ENCODE measurements around the gene LMAN2L.

DNA sequence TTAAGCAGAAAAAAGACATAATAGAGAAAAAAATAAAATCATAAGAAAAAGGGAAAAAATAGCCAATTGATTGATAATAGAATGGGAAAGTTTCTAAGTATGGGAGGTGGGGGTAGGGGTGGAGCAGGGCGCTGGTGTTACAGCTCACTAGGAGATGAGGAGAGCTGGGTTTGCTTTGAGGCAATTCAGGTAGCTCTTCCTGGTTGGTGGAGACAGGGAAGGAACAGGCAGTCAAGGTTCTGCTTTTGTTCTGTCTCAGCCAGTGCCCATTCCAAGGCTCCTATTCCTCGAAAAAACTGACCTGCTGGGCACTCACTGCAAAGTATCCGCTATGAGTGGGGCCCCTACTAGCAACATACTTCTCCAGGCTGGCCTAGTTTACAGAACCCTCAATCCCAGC lies 19.1 kb upstream of the LMAN2L start:
- TF ChIP-seq POLR2AphosphoS5 (IDR thresholded peaks at IDR 0.05; ENCODE audit: low read depth, low read length), result no peak
- TF ChIP-seq POLR2A (IDR thresholded peaks at IDR 0.05; ENCODE audit: low read depth, low read length), result no peak

Measured in GM12892 (cell line).